HUES64 (cell line): ENCODE measurements around the gene CCDC142.

Experiments
- H3K27ac ChIP-seq: 2 replicates; pipeline ENCODE4 v1.7.0; 2013; ENCODE audit warnings: low read depth, low read length, inconsistent platforms
- H3K27me3 ChIP-seq: 2 replicates; pipeline ENCODE4 v1.6.1; 2013; ENCODE audit warnings: mild to moderate bottlenecking, low read length; ENCODE audit not compliant: insufficient read depth
- H3K36me3 ChIP-seq: 2 replicates; pipeline ENCODE4 v1.6.1; 2013; ENCODE audit warnings: mild to moderate bottlenecking, low read length; ENCODE audit not compliant: insufficient read depth
- H3K4me1 ChIP-seq: 2 replicates; pipeline ENCODE4 v1.6.1; 2013; ENCODE audit warnings: mild to moderate bottlenecking, low read length, moderate library complexity; ENCODE audit not compliant: insufficient read depth
- H3K4me3 ChIP-seq: 2 replicates; pipeline ENCODE4 v1.5.1; 2013; ENCODE audit warnings: mild to moderate bottlenecking, low read length, moderate library complexity
- H3K9ac ChIP-seq: 2 replicates; pipeline ENCODE4 v1.6.1; 2013; ENCODE audit warnings: mild to moderate bottlenecking, low read depth, low read length
- H3K9me3 ChIP-seq: 2 replicates; pipeline ENCODE4 v1.6.1; 2013; ENCODE audit warnings: low read depth, low read length; ENCODE audit not compliant: insufficient read depth
- WGBS: fragments of 150-250, 120-280 bp; methylation state at CpG from one replicate; pipeline ENCODE4 v1.1.7; 2013; ENCODE audit warnings: missing lambda C conversion rate; 5-methylcytosine and 5-hydroxymethylcytosine counted together

Gene CCDC142

DNA sequence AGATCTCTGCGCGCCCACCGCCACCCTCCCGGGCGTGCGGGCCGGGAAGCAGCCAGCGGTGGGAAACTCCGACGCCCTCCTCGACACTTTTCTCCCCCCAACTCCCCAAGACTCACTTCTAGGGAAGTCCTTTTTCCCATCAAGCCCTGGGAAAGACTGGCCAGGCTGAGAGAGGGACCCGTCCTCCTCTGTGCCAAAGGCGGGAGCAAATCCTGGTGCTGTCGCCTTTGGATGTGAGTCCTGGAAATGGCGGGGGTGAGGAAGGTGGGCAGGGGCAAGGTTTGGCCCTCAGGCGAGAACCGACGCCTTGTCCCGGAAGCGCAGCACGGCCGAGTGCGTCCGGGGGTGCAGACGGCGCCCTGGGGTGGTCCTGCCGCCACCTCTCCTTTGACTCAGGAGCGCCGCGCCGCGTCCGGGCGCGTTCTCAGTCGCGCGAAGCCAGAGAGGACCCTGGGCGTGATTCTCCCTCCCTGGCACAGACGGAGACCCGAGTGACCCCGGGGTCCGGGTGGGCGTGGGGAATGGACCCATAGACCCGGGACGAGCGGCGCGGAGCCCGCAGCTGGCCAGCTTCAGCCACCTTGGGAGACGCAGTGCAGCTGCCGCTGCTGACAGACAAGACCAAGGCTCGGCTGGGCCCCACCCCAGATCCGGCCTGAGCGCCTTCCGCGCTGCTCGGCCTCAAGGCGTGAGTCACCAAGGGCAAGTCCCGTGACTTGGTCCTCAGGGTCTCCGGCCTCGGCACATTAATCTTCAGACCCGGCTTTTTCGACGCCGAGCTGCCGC lies 20.1 kb upstream of the CCDC142 start:
- WGBS = 2% methylated on average over 67 of the region's 67 CpGs
- peaks cover 79% of the 10 kb centered on the region for H3K27me3 ChIP-seq
- peaks cover 26% of the 10 kb centered on the region for H3K4me1 ChIP-seq
- peak overlapping the region; percentile 62 for H3K4me3 ChIP-seq
- peaks cover 14% of the 10 kb centered on the region for H3K36me3 ChIP-seq
- H3K9ac ChIP-seq = 0 out of 2 replicates have a peak overlapping the region, but pooled peaks have one; percentile 40
- no peak overlapping the region for H3K27ac ChIP-seq
- H3K9me3 ChIP-seq = no peaks in the 10 kb centered on the region

DNA sequence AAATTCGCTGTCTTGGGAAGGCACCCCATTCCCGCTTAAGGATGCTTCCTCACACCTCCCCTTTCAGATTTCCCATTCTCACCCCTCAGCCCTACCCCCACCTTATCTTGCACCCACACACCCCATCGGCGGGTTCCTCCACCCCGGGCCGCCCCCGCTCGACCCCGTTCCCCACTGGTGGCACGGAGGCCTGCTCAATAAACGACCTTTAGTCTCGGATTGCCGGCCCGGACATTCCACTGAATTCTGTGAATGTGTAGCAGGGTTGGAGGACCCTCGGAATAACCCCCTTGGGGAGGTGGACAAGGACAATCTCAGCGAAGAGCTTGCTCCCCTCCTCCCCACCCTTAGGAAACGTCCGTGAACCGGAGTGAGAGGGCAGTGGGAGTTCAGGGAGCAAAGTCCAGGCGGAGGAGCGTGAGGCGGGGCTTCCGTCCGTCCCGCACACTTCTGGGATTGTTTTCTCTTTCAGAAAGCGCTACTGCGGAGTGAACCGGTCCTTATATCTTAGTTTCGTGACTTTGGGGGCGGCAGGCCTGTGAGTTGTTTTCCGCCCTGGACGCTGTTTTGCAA lies 19.4 kb upstream of the CCDC142 start:
- peaks cover 86% of the 10 kb centered on the region for H3K27me3 ChIP-seq
- H3K4me3 ChIP-seq = peak overlapping the region; percentile 62
- 11% methylated on average over 31 of the region's 32 CpGs for WGBS
- H3K9ac ChIP-seq = 0 out of 2 replicates have a peak overlapping the region, but pooled peaks have one; percentile 40
- H3K9me3 ChIP-seq = no peaks in the 10 kb centered on the region
- peaks cover 14% of the 10 kb centered on the region for H3K36me3 ChIP-seq
- no peak overlapping the region for H3K27ac ChIP-seq
- peaks cover 26% of the 10 kb centered on the region for H3K4me1 ChIP-seq

DNA sequence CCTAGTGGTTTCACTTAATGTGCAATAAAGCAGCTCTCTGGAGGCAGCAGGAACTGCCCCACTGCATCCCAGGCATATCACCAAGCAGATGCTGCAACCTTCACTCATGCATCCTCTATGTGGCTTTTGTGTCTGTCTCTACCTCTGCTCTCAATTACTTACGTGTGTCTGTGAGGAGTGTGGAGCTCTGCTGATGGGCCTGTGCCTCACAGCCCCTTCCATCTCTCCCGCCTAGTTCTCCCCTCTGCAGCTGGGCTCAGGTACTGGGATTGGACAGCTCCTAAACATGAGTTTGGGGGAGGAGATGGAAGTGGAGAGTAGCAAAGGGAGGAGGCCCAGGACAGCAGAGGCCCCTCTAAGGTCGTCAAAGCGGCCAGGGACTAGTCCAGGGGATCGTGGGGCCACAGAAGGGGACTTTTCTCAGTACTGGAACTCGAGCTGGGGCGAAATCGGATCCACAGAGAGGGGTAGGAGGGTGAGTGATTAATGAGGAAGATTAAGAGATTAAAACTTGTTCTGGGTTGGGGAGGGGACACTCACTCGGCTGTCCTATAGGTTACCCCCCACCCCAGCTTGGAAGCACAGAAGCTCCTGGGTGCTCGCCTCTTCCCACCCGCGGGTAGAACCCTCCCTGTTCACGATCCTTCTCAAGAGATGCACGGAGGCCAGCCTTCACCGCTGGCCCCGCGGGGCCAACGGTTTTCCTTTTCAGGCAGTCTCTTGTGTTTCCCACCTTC lies 18.7 kb upstream of the CCDC142 start:
- Histone ChIP-seq H3K9ac (no peak overlapping the region), H3K4me3 (peak overlapping the region; percentile 62; the same call in 1 of the 2 replicates), H3K4me1 (peaks cover 22% of the 10 kb centered on the region), H3K36me3 (peaks cover 14% of the 10 kb centered on the region), H3K9me3 (no peaks in the 10 kb centered on the region), H3K27ac (no peak overlapping the region), H3K27me3 (peaks cover 93% of the 10 kb centered on the region)
- WGBS = 45% methylated on average over 17 of the region's 18 CpGs

DNA sequence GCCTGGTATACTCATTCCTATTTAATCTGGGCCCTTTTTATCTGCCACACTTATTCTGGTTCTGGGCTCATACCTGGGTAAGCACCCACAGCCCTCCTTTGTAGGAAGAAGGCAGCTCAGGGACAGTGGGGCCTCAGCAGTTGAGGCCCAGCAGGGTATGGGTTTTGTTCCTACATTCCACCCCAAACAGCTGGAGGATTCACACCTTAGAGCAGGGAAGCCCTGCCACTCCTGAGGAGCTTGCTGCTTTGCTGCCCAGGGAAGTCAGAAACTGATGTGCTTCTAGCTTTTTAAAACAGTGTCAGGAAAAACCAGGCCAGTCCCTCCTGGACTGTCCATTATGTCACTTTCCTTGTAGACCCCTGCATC lies 17.8 kb upstream of the CCDC142 start:
- Histone ChIP-seq H3K9ac (no peak overlapping the region), H3K9me3 (no peaks in the 10 kb centered on the region), H3K27me3 (peaks cover 100% of the 10 kb centered on the region), H3K36me3 (peaks cover 10% of the 10 kb centered on the region), H3K27ac (no peak overlapping the region), H3K4me1 (peaks cover 21% of the 10 kb centered on the region), H3K4me3 (no peak overlapping the region)

DNA sequence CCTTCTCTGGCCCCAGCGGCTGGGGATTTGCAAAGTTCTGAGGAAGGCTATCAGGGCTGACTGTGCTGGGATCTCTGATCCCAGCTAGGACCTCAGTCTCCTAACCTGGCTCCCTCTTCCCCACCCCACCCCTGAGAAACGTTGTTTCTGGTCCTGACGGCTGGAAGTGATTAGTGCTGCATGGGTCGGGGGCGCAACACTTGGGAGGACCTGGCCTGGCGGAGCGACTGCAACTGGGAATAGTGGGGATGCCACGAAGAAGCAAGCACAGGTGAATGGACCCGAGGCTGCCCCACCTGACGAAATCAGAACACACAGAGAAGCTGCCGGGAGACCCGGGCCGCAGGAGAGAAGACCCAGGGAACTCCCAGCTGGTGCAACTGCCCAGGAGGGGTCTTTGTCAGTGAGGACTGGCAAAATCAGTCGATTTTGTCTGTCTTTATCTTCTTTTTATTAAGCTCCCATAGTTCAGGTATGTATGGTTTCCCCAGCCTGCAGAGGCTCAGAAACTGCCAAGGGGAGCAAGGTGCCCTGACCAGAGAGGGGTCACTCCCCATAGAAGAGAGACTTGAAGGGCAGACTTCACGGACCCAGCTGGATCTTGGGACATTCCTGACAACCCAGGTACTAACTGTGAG lies 17.3 kb upstream of the CCDC142 start:
- peaks cover 21% of the 10 kb centered on the region for H3K4me1 ChIP-seq
- H3K27ac ChIP-seq = no peak overlapping the region
- peaks cover 100% of the 10 kb centered on the region for H3K27me3 ChIP-seq
- no peaks in the 10 kb centered on the region for H3K9me3 ChIP-seq
- WGBS = 30% methylated on average over 15 of the region's 15 CpGs
- peaks cover 5% of the 10 kb centered on the region; the same call in 1 of the 2 replicates for H3K36me3 ChIP-seq
- H3K9ac ChIP-seq = no peak overlapping the region
- H3K4me3 ChIP-seq = peak overlapping the region; percentile 46

DNA sequence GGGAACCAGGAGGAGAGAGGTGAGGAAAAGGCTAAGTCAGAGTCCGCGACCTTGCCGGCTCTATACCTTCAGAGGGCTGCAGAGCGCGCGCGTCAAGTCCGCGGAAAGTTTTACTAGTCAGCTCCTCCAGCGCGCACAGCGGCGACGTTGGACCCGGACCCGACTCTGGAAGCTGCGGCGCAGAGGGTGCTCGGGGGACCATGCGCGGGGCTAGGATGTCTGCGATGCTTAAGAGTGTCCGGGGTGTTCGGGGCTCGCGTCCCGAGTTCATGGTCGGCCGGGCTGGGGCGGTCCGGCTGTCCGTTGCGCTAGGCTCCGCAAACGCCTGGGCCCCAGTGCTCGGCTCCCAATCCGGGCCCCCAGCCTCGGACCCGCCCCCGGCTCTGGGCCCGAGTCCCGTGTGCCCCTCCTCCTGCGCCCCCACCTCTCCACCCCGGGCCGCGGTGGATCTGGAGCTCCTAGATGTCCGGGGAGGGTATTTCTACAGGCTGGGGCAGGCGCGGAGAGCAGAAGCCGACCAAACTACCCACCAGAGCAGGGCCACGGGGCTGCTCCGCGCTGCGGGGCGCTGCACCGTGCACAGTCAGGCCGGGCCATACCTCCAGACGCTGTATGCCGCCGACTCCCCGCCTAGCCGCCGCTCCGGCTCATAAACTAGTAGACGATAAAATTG lies 16.6 kb upstream of the CCDC142 start, which contains the start of gene LBX2:
Gene LBX2, minus strand, starts transcription at position 337 of the 673 bp plus-strand sequence. Its CDS starts 66 bp downstream, at position 271.
- no peaks in the 10 kb centered on the region for H3K36me3 ChIP-seq
- H3K4me1 ChIP-seq = peaks cover 21% of the 10 kb centered on the region
- peak within 1 kb of the TSS; percentile 46 for H3K4me3 ChIP-seq
- no peak within 1 kb of the TSS for H3K27ac ChIP-seq
- peak within 1 kb of the TSS; percentile 22 for H3K9ac ChIP-seq
- no peaks in the 10 kb centered on the region for H3K9me3 ChIP-seq
- 1% methylated on average over 65 of the region's 65 CpGs for WGBS
- H3K27me3 ChIP-seq = peaks cover 96% of the 10 kb centered on the region

DNA sequence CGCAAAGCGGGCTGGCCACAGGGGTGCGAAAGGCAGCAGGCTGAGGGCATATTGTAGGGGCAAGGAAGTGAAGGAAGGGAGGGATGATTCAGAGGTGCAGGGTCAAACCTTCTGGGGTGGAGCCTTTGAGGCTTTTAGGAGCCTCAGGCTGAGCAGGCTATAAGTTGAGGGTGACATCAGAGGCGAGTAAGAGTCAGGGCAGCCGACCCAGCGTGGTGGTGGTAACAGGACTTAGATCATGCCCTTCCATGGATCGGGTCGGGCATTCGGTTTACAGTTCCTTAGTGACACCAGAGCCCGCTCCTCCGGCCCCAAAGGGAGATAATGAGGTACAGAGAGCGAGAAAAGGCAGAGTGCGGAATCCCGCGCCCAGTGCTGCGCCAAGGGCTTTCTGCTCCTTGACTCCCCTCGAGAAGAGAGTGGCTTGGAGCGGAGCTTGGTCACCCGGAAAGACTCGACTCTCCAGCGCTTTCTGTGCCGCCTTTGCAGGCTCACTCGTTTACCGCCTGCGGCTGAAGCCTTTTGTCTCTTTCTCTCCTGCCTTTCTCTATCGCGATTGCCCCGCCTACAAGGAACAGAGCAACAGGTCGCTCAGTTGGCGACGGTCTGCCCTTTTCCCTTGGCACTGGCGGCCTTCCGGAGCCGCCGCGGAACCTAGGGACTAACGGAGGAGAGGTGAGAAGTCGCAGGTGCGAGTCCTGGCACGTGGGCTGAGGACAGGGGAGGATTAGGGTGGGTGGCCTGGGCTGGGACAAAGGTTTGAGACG lies 15.9 kb upstream of the CCDC142 start:
- H3K4me3 ChIP-seq = peak overlapping the region; percentile 46

DNA sequence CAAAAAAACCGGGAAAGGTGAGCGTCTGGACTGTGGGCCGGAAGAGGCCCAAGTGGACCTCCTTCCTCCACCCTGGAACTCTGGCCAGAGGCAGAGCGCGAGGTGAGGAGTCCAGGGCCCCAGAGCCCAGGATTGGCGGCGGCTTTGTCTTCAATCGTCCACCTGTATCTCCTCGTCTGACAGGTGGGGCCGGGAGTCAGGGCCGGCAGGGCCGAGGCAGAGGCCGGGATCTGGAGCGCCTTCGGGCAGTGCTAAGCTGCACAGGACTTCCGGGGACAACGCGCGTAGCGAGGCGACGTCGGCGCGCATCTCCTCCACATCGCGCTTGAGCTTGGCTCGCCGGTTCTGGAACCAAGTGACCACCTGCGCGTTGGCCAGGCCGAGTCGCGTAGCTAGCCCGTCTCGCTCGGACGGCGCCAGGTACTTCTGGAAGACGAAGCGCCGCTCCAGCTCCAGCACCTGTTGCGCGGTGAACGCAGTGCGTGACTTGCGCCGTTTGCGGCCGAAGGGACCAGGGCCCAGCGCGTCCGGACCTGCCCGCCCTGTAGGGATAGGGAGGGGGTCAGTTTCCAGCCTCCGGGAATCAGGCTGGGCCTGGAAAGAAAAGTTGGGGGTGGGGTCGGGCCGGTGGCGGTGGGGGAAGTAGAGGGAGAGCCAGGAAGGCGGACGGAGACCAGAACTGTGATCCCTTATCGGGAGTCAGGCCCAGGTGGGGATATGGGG lies 15.1 kb upstream of the CCDC142 start:
- Histone ChIP-seq H3K4me1 (peaks cover 15% of the 10 kb centered on the region), H3K27ac (no peak overlapping the region), H3K9me3 (no peaks in the 10 kb centered on the region), H3K9ac (no peak overlapping the region; the same call in 1 of the 2 replicates), H3K27me3 (peaks cover 81% of the 10 kb centered on the region), H3K36me3 (peaks cover 13% of the 10 kb centered on the region), H3K4me3 (peak overlapping the region; percentile 46)
- 3% methylated on average over 61 of the region's 61 CpGs for WGBS

More for the DNA sequence above, 15.9 kb upstream of the CCDC142 start:
- WGBS = 1% methylated on average over 41 of the region's 41 CpGs
- H3K27ac ChIP-seq = no peak overlapping the region
- H3K4me1 ChIP-seq = peaks cover 15% of the 10 kb centered on the region
- peak overlapping the region; percentile 22 for H3K9ac ChIP-seq
- no peaks in the 10 kb centered on the region for H3K9me3 ChIP-seq
- H3K27me3 ChIP-seq = peaks cover 89% of the 10 kb centered on the region
- peaks cover 6% of the 10 kb centered on the region for H3K36me3 ChIP-seq

DNA sequence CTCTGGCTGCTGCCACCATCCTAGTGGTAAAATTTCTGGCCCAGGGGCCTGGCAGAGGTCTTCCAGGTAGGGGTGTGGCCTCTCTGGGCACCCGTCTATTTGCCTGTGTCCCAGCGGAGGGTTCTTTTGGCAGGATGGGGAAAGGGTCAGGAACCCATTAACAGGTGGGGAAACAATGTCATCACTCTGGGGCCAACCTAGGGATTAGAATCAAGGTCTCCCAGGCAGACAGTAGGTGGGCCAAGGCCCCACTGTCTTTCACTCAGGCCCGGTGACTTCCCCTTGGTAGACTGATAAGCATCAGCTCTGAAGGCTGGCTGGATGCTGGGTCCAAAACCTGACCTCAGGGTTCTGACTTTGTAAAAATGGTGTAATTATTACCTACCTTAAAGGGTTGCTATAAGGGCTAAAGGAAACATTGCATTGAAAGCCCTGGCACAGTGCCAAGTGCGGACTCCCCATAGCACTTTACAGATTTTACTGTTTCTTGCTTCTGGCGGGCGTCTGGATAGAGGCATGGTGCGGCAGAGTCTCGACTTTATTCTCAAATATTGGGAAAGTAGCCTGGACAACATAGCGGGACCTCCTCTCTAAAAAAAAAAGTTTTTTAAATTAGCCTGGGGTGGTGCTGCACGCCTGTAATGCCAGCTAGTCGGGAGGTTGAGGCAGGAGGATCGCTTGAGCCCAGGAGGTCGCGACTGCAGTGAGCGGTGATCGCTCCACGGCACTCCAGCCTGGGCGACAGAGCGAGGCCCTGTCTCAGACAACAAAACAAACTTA lies 14.4 kb upstream of the CCDC142 start:
- no peak overlapping the region for H3K9ac ChIP-seq
- peaks cover 15% of the 10 kb centered on the region for H3K4me1 ChIP-seq
- no peaks in the 10 kb centered on the region for H3K9me3 ChIP-seq
- H3K4me3 ChIP-seq = peak overlapping the region; percentile 46
- peaks cover 21% of the 10 kb centered on the region for H3K36me3 ChIP-seq
- 73% methylated on average over 19 of the region's 19 CpGs for WGBS
- no peak overlapping the region for H3K27ac ChIP-seq
- H3K27me3 ChIP-seq = peaks cover 74% of the 10 kb centered on the region
